ENCODE results near the gene PANX2. TPM values are rescaled to one million over a fixed set of nuclear protein-coding genes. Genes with fewer than 3 reads are reported as not detected.
A peak's percentile ranks its signal among the peaks of the same experiment; 100 is the strongest.

Gene PANX2
- total and polyA plus RNA-seq, 2 of the 13 experiments (the other 11 are each of a cell fraction or from before 2014, with no cell fraction given), result 0.15 to 1.1 TPM

- no peak for TF ChIP-seq IRF2 (CRISPR knock-in tag; IDR thresholded peaks at IDR 0.05)
- TF ChIP-seq ERF (CRISPR knock-in tag; IDR thresholded peaks at IDR 0.05), result 0 out of 2 replicates have a peak, but pooled peaks have one; percentile 26
- TF ChIP-seq MEF2D (CRISPR knock-in tag; IDR thresholded peaks at IDR 0.05), result 0 out of 2 replicates have a peak, but pooled peaks have one; percentile 27
- TF ChIP-seq PHF21A (CRISPR knock-in tag; IDR thresholded peaks at IDR 0.05), result no peak
- TF ChIP-seq, protein P1, sequence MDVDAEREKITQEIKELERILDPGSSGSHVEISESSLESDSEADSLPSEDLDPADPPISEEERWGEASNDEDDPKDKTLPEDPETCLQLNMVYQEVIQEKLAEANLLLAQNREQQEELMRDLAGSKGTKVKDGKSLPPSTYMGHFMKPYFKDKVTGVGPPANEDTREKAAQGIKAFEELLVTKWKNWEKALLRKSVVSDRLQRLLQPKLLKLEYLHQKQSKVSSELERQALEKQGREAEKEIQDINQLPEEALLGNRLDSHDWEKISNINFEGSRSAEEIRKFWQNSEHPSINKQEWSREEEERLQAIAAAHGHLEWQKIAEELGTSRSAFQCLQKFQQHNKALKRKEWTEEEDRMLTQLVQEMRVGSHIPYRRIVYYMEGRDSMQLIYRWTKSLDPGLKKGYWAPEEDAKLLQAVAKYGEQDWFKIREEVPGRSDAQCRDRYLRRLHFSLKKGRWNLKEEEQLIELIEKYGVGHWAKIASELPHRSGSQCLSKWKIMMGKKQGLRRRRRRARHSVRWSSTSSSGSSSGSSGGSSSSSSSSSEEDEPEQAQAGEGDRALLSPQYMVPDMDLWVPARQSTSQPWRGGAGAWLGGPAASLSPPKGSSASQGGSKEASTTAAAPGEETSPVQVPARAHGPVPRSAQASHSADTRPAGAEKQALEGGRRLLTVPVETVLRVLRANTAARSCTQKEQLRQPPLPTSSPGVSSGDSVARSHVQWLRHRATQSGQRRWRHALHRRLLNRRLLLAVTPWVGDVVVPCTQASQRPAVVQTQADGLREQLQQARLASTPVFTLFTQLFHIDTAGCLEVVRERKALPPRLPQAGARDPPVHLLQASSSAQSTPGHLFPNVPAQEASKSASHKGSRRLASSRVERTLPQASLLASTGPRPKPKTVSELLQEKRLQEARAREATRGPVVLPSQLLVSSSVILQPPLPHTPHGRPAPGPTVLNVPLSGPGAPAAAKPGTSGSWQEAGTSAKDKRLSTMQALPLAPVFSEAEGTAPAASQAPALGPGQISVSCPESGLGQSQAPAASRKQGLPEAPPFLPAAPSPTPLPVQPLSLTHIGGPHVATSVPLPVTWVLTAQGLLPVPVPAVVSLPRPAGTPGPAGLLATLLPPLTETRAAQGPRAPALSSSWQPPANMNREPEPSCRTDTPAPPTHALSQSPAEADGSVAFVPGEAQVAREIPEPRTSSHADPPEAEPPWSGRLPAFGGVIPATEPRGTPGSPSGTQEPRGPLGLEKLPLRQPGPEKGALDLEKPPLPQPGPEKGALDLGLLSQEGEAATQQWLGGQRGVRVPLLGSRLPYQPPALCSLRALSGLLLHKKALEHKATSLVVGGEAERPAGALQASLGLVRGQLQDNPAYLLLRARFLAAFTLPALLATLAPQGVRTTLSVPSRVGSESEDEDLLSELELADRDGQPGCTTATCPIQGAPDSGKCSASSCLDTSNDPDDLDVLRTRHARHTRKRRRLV (CRISPR knock-in tag; IDR thresholded peaks at IDR 0.05), result no peak
- no peak for TF ChIP-seq HHEX (CRISPR knock-in tag; IDR thresholded peaks at IDR 0.05)
- TF ChIP-seq ZNF678 (CRISPR knock-in tag; IDR thresholded peaks at IDR 0.05), result no peak
- TF ChIP-seq SMAD9 (CRISPR knock-in tag; IDR thresholded peaks at IDR 0.05), result no peak
- TF ChIP-seq KLF9 (CRISPR knock-in tag; IDR thresholded peaks at IDR 0.05; ENCODE audit: low read depth), result no peak
- TF ChIP-seq NFE2L2 (IDR thresholded peaks at IDR 0.05; ENCODE audit: low read length), result no peak
- TF ChIP-seq, protein P2, sequence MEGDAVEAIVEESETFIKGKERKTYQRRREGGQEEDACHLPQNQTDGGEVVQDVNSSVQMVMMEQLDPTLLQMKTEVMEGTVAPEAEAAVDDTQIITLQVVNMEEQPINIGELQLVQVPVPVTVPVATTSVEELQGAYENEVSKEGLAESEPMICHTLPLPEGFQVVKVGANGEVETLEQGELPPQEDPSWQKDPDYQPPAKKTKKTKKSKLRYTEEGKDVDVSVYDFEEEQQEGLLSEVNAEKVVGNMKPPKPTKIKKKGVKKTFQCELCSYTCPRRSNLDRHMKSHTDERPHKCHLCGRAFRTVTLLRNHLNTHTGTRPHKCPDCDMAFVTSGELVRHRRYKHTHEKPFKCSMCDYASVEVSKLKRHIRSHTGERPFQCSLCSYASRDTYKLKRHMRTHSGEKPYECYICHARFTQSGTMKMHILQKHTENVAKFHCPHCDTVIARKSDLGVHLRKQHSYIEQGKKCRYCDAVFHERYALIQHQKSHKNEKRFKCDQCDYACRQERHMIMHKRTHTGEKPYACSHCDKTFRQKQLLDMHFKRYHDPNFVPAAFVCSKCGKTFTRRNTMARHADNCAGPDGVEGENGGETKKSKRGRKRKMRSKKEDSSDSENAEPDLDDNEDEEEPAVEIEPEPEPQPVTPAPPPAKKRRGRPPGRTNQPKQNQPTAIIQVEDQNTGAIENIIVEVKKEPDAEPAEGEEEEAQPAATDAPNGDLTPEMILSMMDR (CRISPR knock-in tag; IDR thresholded peaks at IDR 0.05), result peak; percentile 92
- no peak for TF ChIP-seq PHB2 (IDR thresholded peaks at IDR 0.05; ENCODE audit: partially characterized antibody)
- TF ChIP-seq, protein P3, sequence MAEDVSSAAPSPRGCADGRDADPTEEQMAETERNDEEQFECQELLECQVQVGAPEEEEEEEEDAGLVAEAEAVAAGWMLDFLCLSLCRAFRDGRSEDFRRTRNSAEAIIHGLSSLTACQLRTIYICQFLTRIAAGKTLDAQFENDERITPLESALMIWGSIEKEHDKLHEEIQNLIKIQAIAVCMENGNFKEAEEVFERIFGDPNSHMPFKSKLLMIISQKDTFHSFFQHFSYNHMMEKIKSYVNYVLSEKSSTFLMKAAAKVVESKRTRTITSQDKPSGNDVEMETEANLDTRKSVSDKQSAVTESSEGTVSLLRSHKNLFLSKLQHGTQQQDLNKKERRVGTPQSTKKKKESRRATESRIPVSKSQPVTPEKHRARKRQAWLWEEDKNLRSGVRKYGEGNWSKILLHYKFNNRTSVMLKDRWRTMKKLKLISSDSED (CRISPR knock-in tag; IDR thresholded peaks at IDR 0.05), result no peak
- TF ChIP-seq, protein P4, sequence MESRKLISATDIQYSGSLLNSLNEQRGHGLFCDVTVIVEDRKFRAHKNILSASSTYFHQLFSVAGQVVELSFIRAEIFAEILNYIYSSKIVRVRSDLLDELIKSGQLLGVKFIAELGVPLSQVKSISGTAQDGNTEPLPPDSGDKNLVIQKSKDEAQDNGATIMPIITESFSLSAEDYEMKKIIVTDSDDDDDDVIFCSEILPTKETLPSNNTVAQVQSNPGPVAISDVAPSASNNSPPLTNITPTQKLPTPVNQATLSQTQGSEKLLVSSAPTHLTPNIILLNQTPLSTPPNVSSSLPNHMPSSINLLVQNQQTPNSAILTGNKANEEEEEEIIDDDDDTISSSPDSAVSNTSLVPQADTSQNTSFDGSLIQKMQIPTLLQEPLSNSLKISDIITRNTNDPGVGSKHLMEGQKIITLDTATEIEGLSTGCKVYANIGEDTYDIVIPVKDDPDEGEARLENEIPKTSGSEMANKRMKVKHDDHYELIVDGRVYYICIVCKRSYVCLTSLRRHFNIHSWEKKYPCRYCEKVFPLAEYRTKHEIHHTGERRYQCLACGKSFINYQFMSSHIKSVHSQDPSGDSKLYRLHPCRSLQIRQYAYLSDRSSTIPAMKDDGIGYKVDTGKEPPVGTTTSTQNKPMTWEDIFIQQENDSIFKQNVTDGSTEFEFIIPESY (CRISPR knock-in tag; IDR thresholded peaks at IDR 0.05), result 0 out of 2 replicates have a peak, but pooled peaks have one; percentile 17
- TF ChIP-seq SMAD3 (CRISPR knock-in tag; IDR thresholded peaks at IDR 0.05), result no peak
- TF ChIP-seq NR2C2 (CRISPR knock-in tag; IDR thresholded peaks at IDR 0.05; ENCODE audit: borderline replicate concordance), result no peak
- TF ChIP-seq TBX2 (CRISPR knock-in tag; IDR thresholded peaks at IDR 0.05; ENCODE audit: borderline replicate concordance), result no peak
- no peak for TF ChIP-seq ZBTB42 (CRISPR knock-in tag; IDR thresholded peaks at IDR 0.05)
- TF ChIP-seq KAT8 (CRISPR knock-in tag; IDR thresholded peaks at IDR 0.05), result no peak
- TF ChIP-seq ZNF430 (CRISPR knock-in tag; IDR thresholded peaks at IDR 0.05), result no peak
- no peak for TF ChIP-seq ZMAT3 (CRISPR knock-in tag; conservative IDR thresholded peaks at IDR 0.05)
- no peak for TF ChIP-seq SP5 (CRISPR knock-in tag; IDR thresholded peaks at IDR 0.05; ENCODE audit: borderline replicate concordance, low read depth)
These were observed 21.4 kb upstream of the PANX2 start (continued) for GRCh38 chr22:50148991-50149721.

Data from HepG2 (cell line).